Measurements from ENCODE around the gene GLTPD2.

DNA sequence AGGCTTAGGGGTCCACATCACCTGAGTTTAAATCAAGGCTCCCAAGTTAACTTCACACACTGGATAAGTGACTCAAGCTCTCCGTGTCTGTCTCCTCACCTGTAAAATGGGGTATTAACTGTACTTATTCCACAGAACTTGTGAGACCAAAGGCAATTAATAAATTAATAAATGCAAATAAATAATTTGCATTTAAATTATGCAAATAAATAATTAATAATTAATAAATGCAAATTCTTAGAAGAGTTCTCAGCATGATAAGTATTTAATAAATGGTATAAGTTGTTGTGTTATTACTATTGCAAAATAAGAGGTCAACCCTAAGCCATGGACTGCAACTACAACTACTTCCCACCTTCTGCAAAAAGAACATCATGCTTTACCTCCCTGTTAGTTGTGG lies 35.4 kb upstream of the GLTPD2 start:
- TF ChIP-seq, protein P1, sequence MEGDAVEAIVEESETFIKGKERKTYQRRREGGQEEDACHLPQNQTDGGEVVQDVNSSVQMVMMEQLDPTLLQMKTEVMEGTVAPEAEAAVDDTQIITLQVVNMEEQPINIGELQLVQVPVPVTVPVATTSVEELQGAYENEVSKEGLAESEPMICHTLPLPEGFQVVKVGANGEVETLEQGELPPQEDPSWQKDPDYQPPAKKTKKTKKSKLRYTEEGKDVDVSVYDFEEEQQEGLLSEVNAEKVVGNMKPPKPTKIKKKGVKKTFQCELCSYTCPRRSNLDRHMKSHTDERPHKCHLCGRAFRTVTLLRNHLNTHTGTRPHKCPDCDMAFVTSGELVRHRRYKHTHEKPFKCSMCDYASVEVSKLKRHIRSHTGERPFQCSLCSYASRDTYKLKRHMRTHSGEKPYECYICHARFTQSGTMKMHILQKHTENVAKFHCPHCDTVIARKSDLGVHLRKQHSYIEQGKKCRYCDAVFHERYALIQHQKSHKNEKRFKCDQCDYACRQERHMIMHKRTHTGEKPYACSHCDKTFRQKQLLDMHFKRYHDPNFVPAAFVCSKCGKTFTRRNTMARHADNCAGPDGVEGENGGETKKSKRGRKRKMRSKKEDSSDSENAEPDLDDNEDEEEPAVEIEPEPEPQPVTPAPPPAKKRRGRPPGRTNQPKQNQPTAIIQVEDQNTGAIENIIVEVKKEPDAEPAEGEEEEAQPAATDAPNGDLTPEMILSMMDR (IDR thresholded peaks at IDR 0.05 in 2 of 3, conservative IDR thresholded peaks at IDR 0.05 in 1 of 3; ENCODE audit: borderline replicate concordance in 1 of 3, insufficient read depth in 1 of 3, low read depth in 2 of 3, low read length in 2 of 3) = no peak
- TF ChIP-seq EZH2 (IDR thresholded peaks at IDR 0.05) (no peak), SRF (IDR thresholded peaks at IDR 0.05; ENCODE audit: low read depth) (no peak), ZNF274 (IDR thresholded peaks at IDR 0.05; ENCODE audit: low read depth, low read length) (no peak), EGR1 (IDR thresholded peaks at IDR 0.05; ENCODE audit: low read depth) (no peak), YY1 (IDR thresholded peaks at IDR 0.05; ENCODE audit: extremely low read depth, insufficient replicate concordance, low read depth, low read length) (no peak), EZH2phosphoT487 (IDR thresholded peaks at IDR 0.05; ENCODE audit: borderline replicate concordance) (no peak), POLR2A (IDR thresholded peaks at IDR 0.05; ENCODE audit: borderline replicate concordance, extremely low read depth, insufficient read depth, insufficient read length) (no peak)

Data from HCT116 (cell line).